ENCODE measurements around the gene CD163. TPM values are rescaled to one million over a fixed set of nuclear protein-coding genes. Genes with fewer than 3 reads are reported as not detected.
A peak's percentile ranks its signal among the peaks of the same experiment; 100 is the strongest.

Gene CD163
- total and polyA plus RNA-seq, 2 donors = 14.9 to 132 TPM

GRCh38 chr12:7472060-7472459, 31.5 kb downstream of the CD163 start:
- no peak for DNase-seq (ENCODE audit: low read depth in 6 of 9, low spot score in 9 of 9)
- Histone ChIP-seq H3K36me3 (ENCODE audit: control insufficient read depth in 2 of 2, insufficient read depth in 2 of 2, low read length in 1 of 2) (no peaks in the 10 kb centered on the region), H3K27me3 (ENCODE audit: control insufficient read depth in 2 of 2, insufficient read depth in 1 of 2, low read length in 1 of 2) (no peaks in the 10 kb centered on the region), H3K4me3 (ENCODE audit: low read length in 2 of 2) (no peak overlapping the region), H3K27ac (ENCODE audit: low read depth in 1 of 2, low read length in 1 of 2) (no peak overlapping the region), H3K9me3 (ENCODE audit: control insufficient read depth in 2 of 2, insufficient read depth in 1 of 2, low read length in 1 of 2) (no peaks in the 10 kb centered on the region), H3K4me1 (ENCODE audit: control insufficient read depth in 2 of 2, insufficient read depth in 2 of 2, low read length in 2 of 2) (no peaks in the 10 kb centered on the region)
- 93% methylated on average over 6 of the region's 6 CpGs for WGBS

- Histone ChIP-seq H3K9me3 (ENCODE audit: control insufficient read depth in 2 of 2, insufficient read depth in 1 of 2, low read length in 1 of 2) (no peaks in the 10 kb centered on the region), H3K4me3 (ENCODE audit: low read length in 2 of 2) (no peak overlapping the region), H3K27me3 (ENCODE audit: control insufficient read depth in 2 of 2, insufficient read depth in 1 of 2, low read length in 1 of 2) (no peaks in the 10 kb centered on the region), H3K4me1 (ENCODE audit: control insufficient read depth in 2 of 2, insufficient read depth in 2 of 2, low read length in 2 of 2) (no peaks in the 10 kb centered on the region), H3K27ac (ENCODE audit: low read depth in 1 of 2, low read length in 1 of 2) (no peak overlapping the region), H3K36me3 (ENCODE audit: control insufficient read depth in 2 of 2, insufficient read depth in 2 of 2, low read length in 1 of 2) (no peaks in the 10 kb centered on the region)
- WGBS = 81% methylated on average over 7 of the region's 7 CpGs
- peak in 8 of 9 donors; percentile 15 to 73 (median 40) for DNase-seq (ENCODE audit: low read depth in 6 of 9, low spot score in 9 of 9)
Measured at GRCh38 chr12:7460375-7461259, 43.0 kb downstream of the CD163 start.

DNA sequence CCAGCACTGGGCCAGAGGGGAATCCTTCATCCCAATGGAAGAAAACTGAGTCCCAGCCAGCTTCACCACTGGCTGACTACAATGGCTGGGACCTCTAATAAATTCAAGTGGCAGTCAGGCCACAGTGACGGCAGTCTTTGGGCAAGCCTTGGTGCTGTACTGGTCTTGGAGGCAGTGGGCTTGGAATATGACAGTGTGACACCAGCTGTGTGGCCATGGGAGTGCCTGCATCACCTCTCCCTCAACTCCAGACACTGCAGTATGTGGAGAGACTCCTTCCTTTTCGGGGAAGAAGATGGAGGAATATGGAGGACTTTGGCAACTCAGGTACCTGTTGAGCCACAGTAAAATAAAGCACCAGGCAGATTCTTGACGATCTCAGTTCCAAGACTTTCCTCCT, 43.6 kb downstream of the CD163 start:
- no peak for DNase-seq (ENCODE audit: low read depth in 6 of 9, low spot score in 9 of 9)
- H3K27ac ChIP-seq (ENCODE audit: low read depth in 1 of 2, low read length in 1 of 2) = no peak overlapping the region
- H3K27me3 ChIP-seq (ENCODE audit: control insufficient read depth in 2 of 2, insufficient read depth in 1 of 2, low read length in 1 of 2) = no peaks in the 10 kb centered on the region
- no peaks in the 10 kb centered on the region for H3K4me1 ChIP-seq (ENCODE audit: control insufficient read depth in 2 of 2, insufficient read depth in 2 of 2, low read length in 2 of 2)
- no peaks in the 10 kb centered on the region for H3K36me3 ChIP-seq (ENCODE audit: control insufficient read depth in 2 of 2, insufficient read depth in 2 of 2, low read length in 1 of 2)
- no peak overlapping the region for H3K4me3 ChIP-seq (ENCODE audit: low read length in 2 of 2)
- WGBS = 95% methylated on average over 3 of the region's 3 CpGs
- H3K9me3 ChIP-seq (ENCODE audit: control insufficient read depth in 2 of 2, insufficient read depth in 1 of 2, low read length in 1 of 2) = no peaks in the 10 kb centered on the region

DNA sequence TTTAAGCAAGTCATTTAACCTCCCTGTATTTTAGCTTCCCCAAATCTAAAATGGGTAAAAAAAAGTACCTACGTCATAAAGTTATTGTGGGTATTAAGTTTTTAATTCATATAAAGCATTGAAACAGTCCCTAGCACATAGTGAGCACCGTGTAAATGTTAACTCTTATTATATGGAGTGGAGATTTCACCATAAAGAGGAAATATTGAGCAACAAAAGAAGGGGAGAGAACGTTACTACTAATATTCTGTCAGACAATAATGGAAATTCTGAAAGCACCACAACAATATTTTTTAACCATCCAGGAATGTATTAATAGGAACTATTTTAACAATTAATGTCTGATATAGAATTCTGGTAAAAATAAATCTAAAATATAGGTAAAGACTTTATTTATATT, 51.8 kb downstream of the CD163 start:
- Histone ChIP-seq H3K27me3 (ENCODE audit: control insufficient read depth in 2 of 2, insufficient read depth in 1 of 2, low read length in 1 of 2) (no peaks in the 10 kb centered on the region), H3K27ac (ENCODE audit: low read depth in 1 of 2, low read length in 1 of 2) (no peak overlapping the region), H3K36me3 (ENCODE audit: control insufficient read depth in 2 of 2, insufficient read depth in 2 of 2, low read length in 1 of 2) (no peaks in the 10 kb centered on the region), H3K4me1 (ENCODE audit: control insufficient read depth in 2 of 2, insufficient read depth in 2 of 2, low read length in 2 of 2) (no peaks in the 10 kb centered on the region), H3K4me3 (ENCODE audit: low read length in 2 of 2) (no peak overlapping the region), H3K9me3 (ENCODE audit: control insufficient read depth in 2 of 2, insufficient read depth in 1 of 2, low read length in 1 of 2) (no peaks in the 10 kb centered on the region)
- DNase-seq (ENCODE audit: low read depth in 6 of 9, low spot score in 9 of 9) = no peak
- 91% methylated on average over 3 of the region's 3 CpGs for WGBS

- Histone ChIP-seq H3K9me3 (ENCODE audit: control insufficient read depth in 2 of 2, insufficient read depth in 1 of 2, low read length in 1 of 2) (no peaks in the 10 kb centered on the region), H3K4me1 (ENCODE audit: control insufficient read depth in 2 of 2, insufficient read depth in 2 of 2, low read length in 2 of 2) (no peaks in the 10 kb centered on the region), H3K27ac (ENCODE audit: low read depth in 1 of 2, low read length in 1 of 2) (no peak overlapping the region), H3K36me3 (ENCODE audit: control insufficient read depth in 2 of 2, insufficient read depth in 2 of 2, low read length in 1 of 2) (no peaks in the 10 kb centered on the region), H3K4me3 (ENCODE audit: low read length in 2 of 2) (no peak overlapping the region), H3K27me3 (ENCODE audit: control insufficient read depth in 2 of 2, insufficient read depth in 1 of 2, low read length in 1 of 2) (no peaks in the 10 kb centered on the region)
- 97% methylated on average over 7 of the region's 7 CpGs for WGBS
- DNase-seq (ENCODE audit: low read depth in 6 of 9, low spot score in 9 of 9) = no peak
Measured at GRCh38 chr12:7450667-7451066, 52.9 kb downstream of the CD163 start.

DNA sequence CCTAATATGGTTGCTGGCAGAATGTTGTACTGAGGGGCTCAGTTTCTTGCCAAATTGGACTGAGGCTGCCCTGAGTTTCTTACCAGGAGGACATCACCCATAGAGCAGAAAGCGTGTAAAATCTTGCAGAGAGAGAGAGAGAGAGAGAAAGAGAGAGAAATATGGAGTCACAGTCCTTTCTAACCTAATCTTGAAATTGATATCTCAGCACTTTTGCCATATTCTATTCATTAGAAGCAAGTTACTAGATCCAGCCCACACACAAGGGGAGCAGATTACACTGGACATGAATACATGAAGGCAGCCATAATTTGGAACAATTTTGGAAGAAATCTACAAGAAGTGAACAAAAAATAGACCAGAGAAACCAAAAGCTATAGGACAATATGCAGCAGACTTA, 55.5 kb downstream of the CD163 start:
- Histone ChIP-seq H3K4me3 (ENCODE audit: low read length in 2 of 2) (no peak overlapping the region), H3K36me3 (ENCODE audit: control insufficient read depth in 2 of 2, insufficient read depth in 2 of 2, low read length in 1 of 2) (no peaks in the 10 kb centered on the region), H3K9me3 (ENCODE audit: control insufficient read depth in 2 of 2, insufficient read depth in 1 of 2, low read length in 1 of 2) (no peaks in the 10 kb centered on the region), H3K4me1 (ENCODE audit: control insufficient read depth in 2 of 2, insufficient read depth in 2 of 2, low read length in 2 of 2) (no peaks in the 10 kb centered on the region), H3K27me3 (ENCODE audit: control insufficient read depth in 2 of 2, insufficient read depth in 1 of 2, low read length in 1 of 2) (no peaks in the 10 kb centered on the region), H3K27ac (ENCODE audit: low read depth in 1 of 2, low read length in 1 of 2) (no peak overlapping the region)
- WGBS = 95% methylated on average over 1 of the region's 1 CpG
- no peak for DNase-seq (ENCODE audit: low read depth in 6 of 9, low spot score in 9 of 9)

- no peak overlapping the region for H3K27ac ChIP-seq (ENCODE audit: low read depth in 1 of 2, low read length in 1 of 2)
- WGBS = 97% methylated on average over 4 of the region's 4 CpGs
- peaks cover 0 to 2% of the 10 kb centered on the region in 2 donors for H3K9me3 ChIP-seq (ENCODE audit: control insufficient read depth in 2 of 2, insufficient read depth in 1 of 2, low read length in 1 of 2)
- DNase-seq (ENCODE audit: low read depth in 6 of 9, low spot score in 9 of 9) = no peak
- H3K27me3 ChIP-seq (ENCODE audit: control insufficient read depth in 2 of 2, insufficient read depth in 1 of 2, low read length in 1 of 2) = peaks cover 0 to 5% of the 10 kb centered on the region in 2 donors
- peaks cover 0 to 4% of the 10 kb centered on the region in 2 donors for H3K4me1 ChIP-seq (ENCODE audit: control insufficient read depth in 2 of 2, insufficient read depth in 2 of 2, low read length in 2 of 2)
- no peaks in the 10 kb centered on the region for H3K36me3 ChIP-seq (ENCODE audit: control insufficient read depth in 2 of 2, insufficient read depth in 2 of 2, low read length in 1 of 2)
- no peak overlapping the region for H3K4me3 ChIP-seq (ENCODE audit: low read length in 2 of 2)
Measured at GRCh38 chr12:7444537-7444936, 59.0 kb downstream of the CD163 start.

- H3K27ac ChIP-seq (ENCODE audit: low read depth in 1 of 2, low read length in 1 of 2) = no peak within 1 kb of the TSS
- WGBS = 46% methylated on average over 2 of the region's 2 CpGs
- peaks cover 0 to 2% of the 10 kb centered on the region in 2 donors for H3K9me3 ChIP-seq (ENCODE audit: control insufficient read depth in 2 of 2, insufficient read depth in 1 of 2, low read length in 1 of 2)
- H3K4me3 ChIP-seq (ENCODE audit: low read length in 2 of 2) = no peak within 1 kb of the TSS
- DNase-seq (ENCODE audit: low read depth in 6 of 9, low spot score in 9 of 9) = no peak
- H3K36me3 ChIP-seq (ENCODE audit: control insufficient read depth in 2 of 2, insufficient read depth in 2 of 2, low read length in 1 of 2) = no peaks in the 10 kb centered on the region
- H3K4me1 ChIP-seq (ENCODE audit: control insufficient read depth in 2 of 2, insufficient read depth in 2 of 2, low read length in 2 of 2) = peaks cover 0 to 4% of the 10 kb centered on the region in 2 donors
- peaks cover 0 to 6% of the 10 kb centered on the region in 2 donors for H3K27me3 ChIP-seq (ENCODE audit: control insufficient read depth in 2 of 2, insufficient read depth in 1 of 2, low read length in 1 of 2)
Measured at GRCh38 chr12:7444076-7444475, 59.5 kb downstream of the CD163 start, which contains the start of gene CD163L1. CD163L1 (minus strand) TSS chr12:7444153; CDS start chr12:7444127, 26 bp downstream.

GRCh38 chr12:7441216-7441615, 62.4 kb downstream of the CD163 start:
- 100% methylated on average over 1 of the region's 1 CpG for WGBS
- Histone ChIP-seq H3K4me1 (ENCODE audit: control insufficient read depth in 2 of 2, insufficient read depth in 2 of 2, low read length in 2 of 2) (peaks cover 0 to 4% of the 10 kb centered on the region in 2 donors), H3K4me3 (ENCODE audit: low read length in 2 of 2) (no peak overlapping the region), H3K9me3 (ENCODE audit: control insufficient read depth in 2 of 2, insufficient read depth in 1 of 2, low read length in 1 of 2) (peaks cover 0 to 2% of the 10 kb centered on the region in 2 donors), H3K27me3 (ENCODE audit: control insufficient read depth in 2 of 2, insufficient read depth in 1 of 2, low read length in 1 of 2) (peaks cover 0 to 8% of the 10 kb centered on the region in 2 donors), H3K27ac (ENCODE audit: low read depth in 1 of 2, low read length in 1 of 2) (no peak overlapping the region), H3K36me3 (ENCODE audit: control insufficient read depth in 2 of 2, insufficient read depth in 2 of 2, low read length in 1 of 2) (no peaks in the 10 kb centered on the region)
- DNase-seq (ENCODE audit: low read depth in 6 of 9, low spot score in 9 of 9) = no peak

All from thymus (tissue), 11 donors.